ENCODE measurements around the gene SMKR1. TPM values are rescaled to one million over a fixed set of nuclear protein-coding genes. Genes with fewer than 3 reads are reported as not detected.

The SMKR1 gene
- total and polyA plus RNA-seq, 2 experiments from 2014 or later: 2.1 TPM; not detected in 1

DNA sequence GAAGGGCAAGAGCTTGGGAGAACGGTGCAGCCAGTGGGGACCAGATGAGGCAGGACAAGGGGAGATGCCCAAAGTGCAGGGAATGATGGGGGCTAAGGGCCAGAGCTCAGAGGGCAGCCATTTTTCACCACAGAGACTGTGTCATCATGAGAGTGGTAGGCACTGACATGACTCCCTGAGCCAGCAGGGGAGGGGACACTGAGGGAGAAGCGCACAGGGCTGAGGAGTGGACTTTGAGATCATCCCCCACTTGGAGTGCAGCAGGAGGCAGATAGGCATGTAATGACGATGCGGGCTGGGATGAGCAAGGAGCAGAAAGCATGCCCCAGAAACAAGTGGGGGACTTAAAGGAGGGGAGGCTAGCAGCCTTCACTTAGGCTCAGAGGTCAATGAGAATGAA lies 5.2 kb upstream of the SMKR1 start:
- Mint-ChIP-seq H3K9me3 (no peaks in the 10 kb centered on the region; the same call in 2 of the 3 replicates), H3K27ac (no peak overlapping the region), H3K36me3 (ENCODE audit: low read depth) (no peaks in the 10 kb centered on the region), H3K4me3 (no peak overlapping the region), H3K4me1 (no peaks in the 10 kb centered on the region; the same call in 2 of the 3 replicates), H3K27me3 (ENCODE audit: insufficient read depth, low read depth, poor library complexity) (peaks cover 20% of the 10 kb centered on the region)
- no peak for TF ChIP-seq STAT1 (IDR thresholded peaks at IDR 0.05; ENCODE audit: unreplicated experiment)
- no peak for TF ChIP-seq NANOG (IDR thresholded peaks at IDR 0.05; ENCODE audit: borderline replicate concordance)
- no peak for TF ChIP-seq POLR2AphosphoS5 (IDR thresholded peaks at IDR 0.05; ENCODE audit: low read depth)
- TF ChIP-seq JUNB (IDR thresholded peaks at IDR 0.05; ENCODE audit: unreplicated experiment): no peak
- TF ChIP-seq, protein P1, sequence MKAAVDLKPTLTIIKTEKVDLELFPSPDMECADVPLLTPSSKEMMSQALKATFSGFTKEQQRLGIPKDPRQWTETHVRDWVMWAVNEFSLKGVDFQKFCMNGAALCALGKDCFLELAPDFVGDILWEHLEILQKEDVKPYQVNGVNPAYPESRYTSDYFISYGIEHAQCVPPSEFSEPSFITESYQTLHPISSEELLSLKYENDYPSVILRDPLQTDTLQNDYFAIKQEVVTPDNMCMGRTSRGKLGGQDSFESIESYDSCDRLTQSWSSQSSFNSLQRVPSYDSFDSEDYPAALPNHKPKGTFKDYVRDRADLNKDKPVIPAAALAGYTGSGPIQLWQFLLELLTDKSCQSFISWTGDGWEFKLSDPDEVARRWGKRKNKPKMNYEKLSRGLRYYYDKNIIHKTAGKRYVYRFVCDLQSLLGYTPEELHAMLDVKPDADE (IDR thresholded peaks at IDR 0.05): no peak
- Histone ChIP-seq H3K27ac (ENCODE audit: low read depth) (no peak overlapping the region), H2AFZ (no peak overlapping the region), H3K9me2 (ENCODE audit: insufficient read depth) (no peaks in the 10 kb centered on the region), H3K4me2 (no peak overlapping the region), H3K36me3 (ENCODE audit: insufficient read depth) (no peaks in the 10 kb centered on the region), H3K79me2 (replicated peaks; ENCODE audit: insufficient read depth) (no peaks in the 10 kb centered on the region), H3F3A (replicated peaks; ENCODE audit: low read depth) (0 out of 2 replicates have a peak, but pooled peaks cover 10% of the 10 kb centered on the region), H3K4me1 (ENCODE audit: insufficient read depth) (peaks cover 4% of the 10 kb centered on the region; the same call in 1 of the 2 replicates), H3K4me3 (no peak overlapping the region), H3K27me3 (ENCODE audit: insufficient read depth) (peaks cover 15% of the 10 kb centered on the region), H4K20me1 (replicated peaks; ENCODE audit: insufficient read depth) (no peaks in the 10 kb centered on the region)
- no peak for DNase-seq (ENCODE audit: low spot score)
- ATAC-seq: no peak

DNA sequence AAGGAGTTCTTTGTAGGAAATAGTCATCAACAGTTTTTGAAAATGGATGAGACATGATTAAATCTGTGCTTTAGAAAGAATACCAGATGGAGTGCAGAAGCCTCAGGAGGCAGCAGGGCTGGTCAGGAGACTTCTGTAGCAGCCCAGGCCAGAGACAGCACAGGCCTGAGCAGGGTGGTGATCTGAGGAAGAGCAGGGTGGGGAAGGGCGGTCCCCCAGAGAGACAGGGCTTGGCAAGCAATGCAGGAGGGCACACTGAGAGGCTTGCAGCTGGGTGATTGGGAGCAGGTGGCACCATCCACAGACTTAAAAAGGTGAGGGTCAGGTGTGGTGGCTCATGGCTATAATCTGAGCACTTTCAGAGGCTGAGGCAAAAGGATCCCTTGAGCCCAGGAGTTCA lies 4.3 kb upstream of the SMKR1 start:
- Histone ChIP-seq H3K27me3 (ENCODE audit: insufficient read depth) (peaks cover 23% of the 10 kb centered on the region), H3K79me2 (replicated peaks; ENCODE audit: insufficient read depth) (no peaks in the 10 kb centered on the region), H3K4me1 (ENCODE audit: insufficient read depth) (peaks cover 4% of the 10 kb centered on the region; the same call in 1 of the 2 replicates), H3K4me2 (no peak overlapping the region), H3K4me3 (no peak overlapping the region), H3K36me3 (ENCODE audit: insufficient read depth) (no peaks in the 10 kb centered on the region), H4K20me1 (replicated peaks; ENCODE audit: insufficient read depth) (no peaks in the 10 kb centered on the region), H2AFZ (no peak overlapping the region), H3K27ac (ENCODE audit: low read depth) (no peak overlapping the region), H3F3A (replicated peaks; ENCODE audit: low read depth) (peaks cover 10% of the 10 kb centered on the region; the same call in 1 of the 2 replicates), H3K9me2 (ENCODE audit: insufficient read depth) (no peaks in the 10 kb centered on the region)
- Mint-ChIP-seq H3K9me3 (no peaks in the 10 kb centered on the region; the same call in 2 of the 3 replicates), H3K27me3 (ENCODE audit: insufficient read depth, low read depth, poor library complexity) (peaks cover 23% of the 10 kb centered on the region), H3K27ac (no peak overlapping the region), H3K4me1 (no peaks in the 10 kb centered on the region; the same call in 1 of the 3 replicates), H3K36me3 (ENCODE audit: low read depth) (no peaks in the 10 kb centered on the region), H3K4me3 (no peak overlapping the region)
- ATAC-seq (no peak), DNase-seq (ENCODE audit: low spot score) (no peak)
- TF ChIP-seq EZH2 (IDR thresholded peaks at IDR 0.05; ENCODE audit: low read depth, unreplicated experiment) (no peak), JUNB (IDR thresholded peaks at IDR 0.05; ENCODE audit: unreplicated experiment) (no peak), STAT1 (IDR thresholded peaks at IDR 0.05; ENCODE audit: unreplicated experiment) (no peak), NANOG (IDR thresholded peaks at IDR 0.05; ENCODE audit: borderline replicate concordance) (no peak), ZNF331 (CRISPR knock-in tag; IDR thresholded peaks at IDR 0.05; ENCODE audit: low read depth) (no peak), ZNF114 (CRISPR knock-in tag; IDR thresholded peaks at IDR 0.05) (no peak)
- TF ChIP-seq, protein P2, sequence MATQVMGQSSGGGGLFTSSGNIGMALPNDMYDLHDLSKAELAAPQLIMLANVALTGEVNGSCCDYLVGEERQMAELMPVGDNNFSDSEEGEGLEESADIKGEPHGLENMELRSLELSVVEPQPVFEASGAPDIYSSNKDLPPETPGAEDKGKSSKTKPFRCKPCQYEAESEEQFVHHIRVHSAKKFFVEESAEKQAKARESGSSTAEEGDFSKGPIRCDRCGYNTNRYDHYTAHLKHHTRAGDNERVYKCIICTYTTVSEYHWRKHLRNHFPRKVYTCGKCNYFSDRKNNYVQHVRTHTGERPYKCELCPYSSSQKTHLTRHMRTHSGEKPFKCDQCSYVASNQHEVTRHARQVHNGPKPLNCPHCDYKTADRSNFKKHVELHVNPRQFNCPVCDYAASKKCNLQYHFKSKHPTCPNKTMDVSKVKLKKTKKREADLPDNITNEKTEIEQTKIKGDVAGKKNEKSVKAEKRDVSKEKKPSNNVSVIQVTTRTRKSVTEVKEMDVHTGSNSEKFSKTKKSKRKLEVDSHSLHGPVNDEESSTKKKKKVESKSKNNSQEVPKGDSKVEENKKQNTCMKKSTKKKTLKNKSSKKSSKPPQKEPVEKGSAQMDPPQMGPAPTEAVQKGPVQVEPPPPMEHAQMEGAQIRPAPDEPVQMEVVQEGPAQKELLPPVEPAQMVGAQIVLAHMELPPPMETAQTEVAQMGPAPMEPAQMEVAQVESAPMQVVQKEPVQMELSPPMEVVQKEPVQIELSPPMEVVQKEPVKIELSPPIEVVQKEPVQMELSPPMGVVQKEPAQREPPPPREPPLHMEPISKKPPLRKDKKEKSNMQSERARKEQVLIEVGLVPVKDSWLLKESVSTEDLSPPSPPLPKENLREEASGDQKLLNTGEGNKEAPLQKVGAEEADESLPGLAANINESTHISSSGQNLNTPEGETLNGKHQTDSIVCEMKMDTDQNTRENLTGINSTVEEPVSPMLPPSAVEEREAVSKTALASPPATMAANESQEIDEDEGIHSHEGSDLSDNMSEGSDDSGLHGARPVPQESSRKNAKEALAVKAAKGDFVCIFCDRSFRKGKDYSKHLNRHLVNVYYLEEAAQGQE (IDR thresholded peaks at IDR 0.05; ENCODE audit: unreplicated experiment): no peak
- TF ChIP-seq, protein P3, sequence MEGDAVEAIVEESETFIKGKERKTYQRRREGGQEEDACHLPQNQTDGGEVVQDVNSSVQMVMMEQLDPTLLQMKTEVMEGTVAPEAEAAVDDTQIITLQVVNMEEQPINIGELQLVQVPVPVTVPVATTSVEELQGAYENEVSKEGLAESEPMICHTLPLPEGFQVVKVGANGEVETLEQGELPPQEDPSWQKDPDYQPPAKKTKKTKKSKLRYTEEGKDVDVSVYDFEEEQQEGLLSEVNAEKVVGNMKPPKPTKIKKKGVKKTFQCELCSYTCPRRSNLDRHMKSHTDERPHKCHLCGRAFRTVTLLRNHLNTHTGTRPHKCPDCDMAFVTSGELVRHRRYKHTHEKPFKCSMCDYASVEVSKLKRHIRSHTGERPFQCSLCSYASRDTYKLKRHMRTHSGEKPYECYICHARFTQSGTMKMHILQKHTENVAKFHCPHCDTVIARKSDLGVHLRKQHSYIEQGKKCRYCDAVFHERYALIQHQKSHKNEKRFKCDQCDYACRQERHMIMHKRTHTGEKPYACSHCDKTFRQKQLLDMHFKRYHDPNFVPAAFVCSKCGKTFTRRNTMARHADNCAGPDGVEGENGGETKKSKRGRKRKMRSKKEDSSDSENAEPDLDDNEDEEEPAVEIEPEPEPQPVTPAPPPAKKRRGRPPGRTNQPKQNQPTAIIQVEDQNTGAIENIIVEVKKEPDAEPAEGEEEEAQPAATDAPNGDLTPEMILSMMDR (conservative IDR thresholded peaks at IDR 0.05; ENCODE audit: low read depth in 2 of 2): no peak
- TF ChIP-seq, protein P1 (IDR thresholded peaks at IDR 0.05): no peak
